Bronchial epithelial cell (primary cell): ENCODE data around the gene WDR7. TPM values are rescaled to one million over a fixed set of nuclear protein-coding genes. Genes with fewer than 3 reads are reported as not detected.
A peak's percentile ranks its signal among the peaks of the same experiment; 100 is the strongest.

ENCODE experiments used
- DNase-seq: peaks from one replicate; pipeline ENCODE4 v3.0.0-alpha.2; 2010; ENCODE audit warnings: low read depth
- FAIRE-seq: peaks from 2 replicates; lab custom pipeline; 2011; peaks lifted over from hg19 to GRCh38; lab: Jason Lieb, UNC
- H3K27me3 ChIP-seq: 2 replicates; pipeline ENCODE4 v1.5.1; 2011; ENCODE audit warnings: low read length; ENCODE audit not compliant: control insufficient read depth, insufficient read depth
- H3K36me3 ChIP-seq: 2 replicates; pipeline ENCODE4 v1.5.1; 2011; ENCODE audit warnings: low read length; ENCODE audit not compliant: control insufficient read depth, insufficient read depth
- H3K4me3 ChIP-seq: 2 replicates; pipeline ENCODE4 v1.5.1; 2011; ENCODE audit warnings: mild to moderate bottlenecking, low read depth, low read length, control low read depth
- total RNA-seq: library from RNA; depleted of rRNA; stranded (reverse); fragments of >200 nt; gene quantifications from 2 replicates; pipeline ENCODE4 v1.2.1, GENCODE V29; 2014
- TF ChIP-seq, protein P1 (sequence below): IDR thresholded peaks from 2 replicates; pipeline ENCODE4 v1.5.1; 2011; ENCODE audit warnings: mild to moderate bottlenecking, moderate library complexity, low read length, control low read depth, inconsistent platforms; ENCODE audit not compliant: insufficient read depth, severe bottlenecking

The WDR7 gene
- total RNA-seq, 1 donor from 2014 or later: 14.5 TPM

DNA sequence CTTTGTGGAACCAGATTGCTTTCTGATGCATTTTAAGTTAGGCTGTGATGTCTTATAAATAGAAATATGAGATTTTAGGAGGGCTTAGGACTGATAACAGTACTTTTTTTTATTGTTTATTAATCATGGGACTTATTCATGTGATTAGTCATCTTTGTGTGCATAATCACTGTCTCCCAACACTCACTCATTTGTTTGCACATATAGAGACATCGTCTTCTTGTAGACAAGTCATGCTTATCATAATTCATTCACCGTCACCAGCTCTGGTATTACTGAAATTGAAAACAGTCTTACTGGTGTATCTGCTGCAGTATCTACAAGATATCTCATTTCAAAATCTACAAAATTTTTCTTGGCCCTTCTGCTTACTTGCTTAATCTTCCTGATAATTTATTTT, 45.8 kb downstream of the WDR7 start:
- FAIRE-seq (no peak), DNase-seq (peak; percentile 91)

DNA sequence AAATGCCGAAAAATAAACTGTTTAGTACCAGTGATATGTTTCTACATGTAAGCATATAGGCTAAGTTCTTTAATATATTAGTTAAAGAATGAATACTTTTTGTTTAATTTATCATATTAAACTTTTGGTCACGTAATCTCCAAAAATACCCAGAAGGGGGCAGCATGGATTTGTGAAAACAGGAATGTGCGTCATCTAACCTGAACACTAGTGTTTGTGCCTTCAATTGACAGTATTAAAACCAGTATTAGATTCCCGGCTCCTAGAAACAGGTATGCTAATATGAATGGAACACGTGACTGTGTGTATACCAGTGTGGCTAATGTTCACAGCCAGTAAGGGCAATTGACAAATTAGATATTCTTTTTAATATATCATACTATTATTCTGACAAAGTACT, 51.8 kb downstream of the WDR7 start:
- FAIRE-seq: no peak

More for the DNA sequence above, 45.8 kb downstream of the WDR7 start:
- Histone ChIP-seq H3K36me3 (no peaks in the 10 kb centered on the region), H3K4me3 (no peak overlapping the region), H3K27me3 (no peaks in the 10 kb centered on the region)
- TF ChIP-seq, protein P1, sequence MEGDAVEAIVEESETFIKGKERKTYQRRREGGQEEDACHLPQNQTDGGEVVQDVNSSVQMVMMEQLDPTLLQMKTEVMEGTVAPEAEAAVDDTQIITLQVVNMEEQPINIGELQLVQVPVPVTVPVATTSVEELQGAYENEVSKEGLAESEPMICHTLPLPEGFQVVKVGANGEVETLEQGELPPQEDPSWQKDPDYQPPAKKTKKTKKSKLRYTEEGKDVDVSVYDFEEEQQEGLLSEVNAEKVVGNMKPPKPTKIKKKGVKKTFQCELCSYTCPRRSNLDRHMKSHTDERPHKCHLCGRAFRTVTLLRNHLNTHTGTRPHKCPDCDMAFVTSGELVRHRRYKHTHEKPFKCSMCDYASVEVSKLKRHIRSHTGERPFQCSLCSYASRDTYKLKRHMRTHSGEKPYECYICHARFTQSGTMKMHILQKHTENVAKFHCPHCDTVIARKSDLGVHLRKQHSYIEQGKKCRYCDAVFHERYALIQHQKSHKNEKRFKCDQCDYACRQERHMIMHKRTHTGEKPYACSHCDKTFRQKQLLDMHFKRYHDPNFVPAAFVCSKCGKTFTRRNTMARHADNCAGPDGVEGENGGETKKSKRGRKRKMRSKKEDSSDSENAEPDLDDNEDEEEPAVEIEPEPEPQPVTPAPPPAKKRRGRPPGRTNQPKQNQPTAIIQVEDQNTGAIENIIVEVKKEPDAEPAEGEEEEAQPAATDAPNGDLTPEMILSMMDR: no peak

DNA sequence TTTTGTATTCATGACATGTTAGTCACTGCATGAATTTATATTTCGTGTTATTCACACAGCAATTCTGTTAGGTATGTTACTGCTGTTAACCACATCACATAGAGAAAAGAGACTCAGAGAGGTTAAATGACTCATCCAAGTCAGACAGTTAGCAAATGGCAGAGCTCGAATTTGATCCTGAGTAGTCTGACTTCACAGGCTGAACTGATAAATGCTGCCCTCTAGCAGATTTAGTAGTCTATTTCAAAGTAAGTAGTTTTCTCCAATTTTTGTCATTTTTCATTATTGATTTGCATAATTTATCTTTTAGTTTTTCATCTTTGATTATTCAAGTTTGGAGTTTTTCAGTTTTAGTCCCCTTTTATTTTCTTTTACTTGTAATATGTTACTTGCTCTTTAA, 58.3 kb downstream of the WDR7 start:
- H3K4me3 ChIP-seq: no peak overlapping the region
- no peaks in the 10 kb centered on the region for H3K36me3 ChIP-seq
- TF ChIP-seq, protein P1: peak; percentile 28
- FAIRE-seq (no peak), DNase-seq (peak; percentile 92)
- H3K27me3 ChIP-seq: no peaks in the 10 kb centered on the region

More for the DNA sequence above, 51.8 kb downstream of the WDR7 start:
- peak; percentile 62 for DNase-seq
- Histone ChIP-seq H3K4me3 (no peak overlapping the region), H3K36me3 (no peaks in the 10 kb centered on the region), H3K27me3 (no peaks in the 10 kb centered on the region)
- TF ChIP-seq, protein P1: peak; percentile 30

DNA sequence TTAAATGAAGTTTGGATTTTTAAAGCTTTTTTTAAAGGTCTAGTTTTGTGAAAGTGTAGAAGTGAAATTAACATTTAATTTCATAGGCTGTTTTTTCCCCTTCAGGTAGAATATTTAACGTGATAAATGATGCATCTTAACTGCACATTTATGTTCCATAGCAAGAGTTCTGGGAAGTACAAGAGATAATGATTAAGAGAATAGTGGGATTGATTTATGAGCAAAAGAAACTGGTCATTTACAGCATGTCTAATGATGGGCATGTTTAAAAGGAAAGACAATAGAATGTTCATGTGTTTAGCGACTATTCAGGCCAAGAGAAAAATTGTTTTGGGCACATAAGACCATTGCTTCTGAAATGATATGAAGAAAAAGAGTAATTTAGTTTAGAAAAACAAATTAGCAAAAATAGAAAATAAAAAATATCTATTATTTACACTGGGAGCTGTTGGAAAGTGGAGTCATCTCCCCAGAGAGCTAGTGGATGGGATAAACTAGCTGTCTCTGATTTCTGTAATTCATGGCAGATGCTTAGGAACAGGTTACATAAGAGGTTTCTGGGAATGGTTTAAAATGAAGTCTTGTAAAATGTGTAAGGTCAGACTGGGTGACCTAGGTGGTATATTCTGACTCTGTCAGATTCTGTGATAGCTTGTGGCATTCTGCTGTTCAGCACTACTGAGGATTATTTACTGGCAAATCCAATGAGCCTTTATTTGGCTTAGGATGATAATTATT, 60.7 kb downstream of the WDR7 start:
- no peak for FAIRE-seq
- no peaks in the 10 kb centered on the region for H3K36me3 ChIP-seq
- DNase-seq: no peak

DNA sequence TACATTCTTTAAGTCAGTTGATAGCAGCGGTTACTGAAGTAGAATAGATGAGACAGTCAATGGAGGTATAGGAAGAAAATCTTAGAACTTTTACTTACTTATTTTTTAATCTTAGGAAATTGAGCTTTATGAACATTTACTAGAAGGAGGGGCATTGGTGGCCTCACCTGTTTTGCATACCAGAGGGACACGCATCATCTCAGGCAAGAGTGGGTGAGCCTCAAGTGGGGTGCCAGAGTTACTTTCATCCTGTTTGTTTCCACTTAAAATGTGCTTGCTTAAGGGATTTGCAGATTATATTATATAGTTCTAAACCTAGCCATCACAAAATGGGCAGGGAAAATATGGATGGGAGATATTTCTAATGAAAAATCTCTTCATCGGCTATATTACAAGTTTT, 61.6 kb downstream of the WDR7 start:
- no peak overlapping the region for H3K4me3 ChIP-seq
- DNase-seq (no peak), FAIRE-seq (no peak)
- TF ChIP-seq, protein P1: no peak
- no peaks in the 10 kb centered on the region for H3K36me3 ChIP-seq
- H3K27me3 ChIP-seq: no peaks in the 10 kb centered on the region

More for the DNA sequence above, 60.7 kb downstream of the WDR7 start:
- Histone ChIP-seq H3K4me3 (no peak overlapping the region), H3K27me3 (no peaks in the 10 kb centered on the region)
- TF ChIP-seq, protein P1: no peak
